GM23248 (cell line): ENCODE data around the gene CTH. TPM values are rescaled to one million over a fixed set of nuclear protein-coding genes. Genes with fewer than 3 reads are reported as not detected.
"Not testable (repeated sequence)": the region's sequence is repeated elsewhere in the genome, so short reads cannot be mapped to it uniquely, and the experiment has no call there.

Experiments
- DNase-seq: peaks from one replicate; pipeline ENCODE4 v3.0.0-alpha.2; 2015
- H2AFZ ChIP-seq: fragments of 200-600 bp; sonication (generic); 2 replicates; pipeline ENCODE4 v1.6.1; 2016; ENCODE audit warnings: antibody characterized with exemption
- H3F3A ChIP-seq: fragments of 200-600 bp; sonication (generic); 2 replicates; pipeline ENCODE4 v1.6.1; 2016; ENCODE audit warnings: mild to moderate bottlenecking, antibody characterized with exemption, mixed run types; ENCODE audit not compliant: insufficient read depth
- H3K27ac ChIP-seq: fragments of 200-600 bp; sonication (generic); 2 replicates; pipeline ENCODE4 v1.5.1; 2016; ENCODE audit warnings: mild to moderate bottlenecking
- H3K27me3 ChIP-seq: fragments of 200-600 bp; sonication (generic); replicated peaks from 2 replicates; pipeline ENCODE4 v1.6.1; 2016; ENCODE audit warnings: mild to moderate bottlenecking; ENCODE audit not compliant: insufficient read depth
- H3K36me3 ChIP-seq: fragments of 200-600 bp; sonication (generic); 2 replicates; pipeline ENCODE4 v1.6.1; 2016; ENCODE audit warnings: low read depth, mild to moderate bottlenecking
- H3K4me1 ChIP-seq: fragments of 200-600 bp; sonication (generic); 2 replicates; pipeline ENCODE4 v1.6.1; 2016; ENCODE audit warnings: mild to moderate bottlenecking; ENCODE audit not compliant: insufficient read depth
- H3K4me2 ChIP-seq: fragments of 200-600 bp; sonication (generic); one replicate; pipeline ENCODE4 v1.6.1; 2016; ENCODE audit warnings: mild to moderate bottlenecking; ENCODE audit not compliant: unreplicated experiment
- H3K4me3 ChIP-seq: fragments of 200-600 bp; sonication (generic); 2 replicates; pipeline ENCODE4 v1.5.1; 2016; ENCODE audit warnings: mild to moderate bottlenecking
- H3K79me2 ChIP-seq: fragments of 200-600 bp; sonication (generic); 2 replicates; pipeline ENCODE4 v1.6.1; 2016; ENCODE audit warnings: mild to moderate bottlenecking; ENCODE audit not compliant: insufficient read depth
- H3K9ac ChIP-seq: fragments of 200-600 bp; sonication (generic); 2 replicates; pipeline ENCODE4 v1.6.1; 2016; ENCODE audit warnings: mild to moderate bottlenecking
- H3K9me2 ChIP-seq: fragments of 200-600 bp; sonication (generic); 2 replicates; pipeline ENCODE4 v1.6.1; 2016; ENCODE audit warnings: mixed run types, mild to moderate bottlenecking, moderate library complexity; ENCODE audit not compliant: insufficient read depth
- H3K9me3 ChIP-seq: fragments of 200-600 bp; sonication (generic); one replicate; pipeline ENCODE4 v1.6.1; 2017; ENCODE audit warnings: low read depth
- H4K20me1 ChIP-seq: fragments of 200-600 bp; sonication (generic); 2 replicates; pipeline ENCODE4 v1.6.0; 2016; ENCODE audit not compliant: insufficient read depth
- EZH2 ChIP-seq: fragments of 200-600 bp; sonication (generic); IDR thresholded peaks from 2 replicates; pipeline ENCODE4 v1.6.1; 2018; ENCODE audit warnings: antibody characterized with exemption, mild to moderate bottlenecking; ENCODE audit not compliant: insufficient read depth, poor library complexity, severe bottlenecking
- EZH2phosphoT487 ChIP-seq: fragments of 200-600 bp; sonication (generic); IDR thresholded peaks from 2 replicates; pipeline ENCODE4 v1.6.1; 2018; ENCODE audit warnings: antibody characterized with exemption, moderate library complexity, mild to moderate bottlenecking, low read depth; ENCODE audit not compliant: insufficient read depth
- WGBS, 2 experiments: methylation state at CpG; one replicate each; pipeline ENCODE4 v1.1.6; 2015 to 2017; ENCODE audit warnings: low lambda C conversion rate in 2 of 2, low coverage in 1 of 2; ENCODE audit errors: missing lambda C conversion rate in 2 of 2; 5-methylcytosine and 5-hydroxymethylcytosine counted together
- in situ Hi-C: fragments of 300-500 bp; cut with MboI; formaldehyde crosslinking; loops from 2 replicates; pipeline ENCODE4 v1.15.0; 2020
- polyA plus RNA-seq: library from polyadenylated mRNA; unstranded; fragments of >200 nt; fragmentation: Nextera tagmentation; extraction: Ambion mirVana; gene quantifications from 2 replicates; pipeline ENCODE4 v1.2.1, GENCODE V29; 2016
- total RNA-seq: library from RNA; depleted of rRNA; stranded (reverse); fragments of >200 nt; shearing (Covaris generic); gene quantifications from 2 replicates; pipeline ENCODE4 v1.2.3, GENCODE V29; 2014

Gene CTH
- total and polyA plus RNA-seq, 2 experiments from 2014 or later, result 20.6 to 28.9 TPM

DNA sequence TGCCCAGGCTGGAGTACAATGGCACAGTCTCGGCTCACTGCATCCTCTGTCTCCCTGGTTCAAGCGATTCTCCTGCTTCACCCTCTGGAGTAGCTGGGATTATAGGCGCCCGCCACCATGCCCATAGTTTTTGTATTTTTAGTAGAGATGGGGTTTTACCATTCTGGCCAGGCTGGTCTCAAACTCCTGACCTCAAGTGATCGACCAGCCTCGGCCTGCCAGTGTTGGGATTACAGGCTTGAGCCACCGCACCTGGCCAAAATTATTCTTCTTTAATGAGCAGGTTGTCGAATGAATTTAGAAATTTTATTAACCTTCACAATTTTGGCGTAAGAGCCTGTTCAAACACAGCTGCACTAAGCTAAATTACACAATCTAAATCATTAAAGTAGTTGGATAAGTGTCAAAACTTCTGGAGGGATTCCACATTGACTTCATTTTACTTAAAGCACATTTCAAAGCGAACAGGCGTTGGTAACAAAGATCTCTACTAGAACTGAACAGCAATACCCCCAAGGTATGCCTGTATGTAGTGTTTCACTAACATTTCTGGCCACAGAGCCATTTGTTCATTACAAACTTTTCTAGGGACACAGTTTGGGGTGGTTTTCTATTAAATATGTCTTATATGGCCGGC, 5.2 kb upstream of the CTH start:
- no peak for TF ChIP-seq EZH2
- TF ChIP-seq EZH2phosphoT487, result no peak
- peaks cover 6% of the 10 kb centered on the region for H3F3A ChIP-seq
- H3K4me1 ChIP-seq, result peaks cover 5% of the 10 kb centered on the region; the same call in 1 of the 2 replicates
- in situ Hi-C loops, result no loop called here
- H3K27ac ChIP-seq, result no peak overlapping the region
- H3K9me2 ChIP-seq, result no peaks in the 10 kb centered on the region
- H3K27me3 ChIP-seq, result no peaks in the 10 kb centered on the region
- H4K20me1 ChIP-seq, result no peaks in the 10 kb centered on the region
- WGBS, 2 experiments, result 79 to 84% methylated on average over 12 of the region's 12 CpGs
- no peak overlapping the region for H3K4me3 ChIP-seq
- no peaks in the 10 kb centered on the region for H3K9me3 ChIP-seq
- no peak for DNase-seq
- H2AFZ ChIP-seq, result no peak overlapping the region
- H3K9ac ChIP-seq, result no peak overlapping the region
- H3K4me2 ChIP-seq, result no peak overlapping the region
- no peaks in the 10 kb centered on the region for H3K79me2 ChIP-seq
- no peaks in the 10 kb centered on the region for H3K36me3 ChIP-seq

- in situ Hi-C loops, result no loop called here
Measured at GRCh38 chr1:70409136-70409535, 1.9 kb upstream of the CTH start.

DNA sequence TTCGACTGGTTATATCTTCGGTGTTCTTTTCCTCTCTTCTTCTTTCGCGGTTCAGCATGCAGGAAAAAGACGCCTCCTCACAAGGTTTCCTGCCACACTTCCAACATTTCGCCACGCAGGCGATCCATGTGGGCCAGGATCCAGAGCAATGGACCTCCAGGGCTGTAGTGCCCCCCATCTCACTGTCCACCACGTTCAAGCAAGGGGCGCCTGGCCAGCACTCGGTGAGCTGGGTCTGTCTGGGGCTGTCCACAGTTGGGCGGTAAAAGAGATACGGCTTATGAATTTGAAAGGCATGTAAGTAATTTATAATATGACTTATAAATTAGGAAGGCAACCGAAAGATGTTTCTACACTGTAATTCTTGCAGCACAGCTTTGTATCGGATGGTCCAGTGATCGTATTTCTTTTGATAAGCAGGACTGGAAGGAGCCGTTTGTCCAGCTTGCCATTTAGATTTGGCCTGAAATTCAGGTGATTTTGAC, 334 bp downstream of the CTH start:
- Histone ChIP-seq H3K4me3 (peak overlapping the region; percentile 98), H3K79me2 (peaks cover 47% of the 10 kb centered on the region), H4K20me1 (no peaks in the 10 kb centered on the region), H3K27me3 (no peaks in the 10 kb centered on the region), H3F3A (peaks cover 16% of the 10 kb centered on the region), H3K27ac (peak overlapping the region; percentile 98), H3K4me2 (peak overlapping the region; percentile 93), H3K9me2 (no peaks in the 10 kb centered on the region), H3K36me3 (peaks cover 1% of the 10 kb centered on the region; the same call in 1 of the 2 replicates), H3K9ac (peak overlapping the region; percentile 97), H3K9me3 (no peaks in the 10 kb centered on the region), H2AFZ (peak overlapping the region; percentile 98), H3K4me1 (peaks cover 11% of the 10 kb centered on the region; the same call in 1 of the 2 replicates)
- DNase-seq, result peak; percentile 70
- TF ChIP-seq EZH2phosphoT487 (no peak), EZH2 (no peak)
- in situ Hi-C loops, result no loop called here
- 1 to 3% methylated on average over 17 of the region's 17 CpGs for WGBS, 2 experiments

More at GRCh38 chr1:70409136-70409535, 1.9 kb upstream of the CTH start:
- H3K9me2 ChIP-seq, result no peaks in the 10 kb centered on the region
- no peak overlapping the region for H3K9ac ChIP-seq
- no peaks in the 10 kb centered on the region for H3K9me3 ChIP-seq
- no peak overlapping the region for H3K27ac ChIP-seq
- H3F3A ChIP-seq, result peaks cover 16% of the 10 kb centered on the region
- H2AFZ ChIP-seq, result no peak overlapping the region
- H3K4me1 ChIP-seq, result peaks cover 11% of the 10 kb centered on the region; the same call in 1 of the 2 replicates
- H4K20me1 ChIP-seq, result no peaks in the 10 kb centered on the region
- H3K79me2 ChIP-seq, result peaks cover 27% of the 10 kb centered on the region
- DNase-seq, result no peak
- WGBS, 2 experiments, result 74 to 82% methylated on average over 2 of the region's 2 CpGs
- TF ChIP-seq EZH2, result no peak
- TF ChIP-seq EZH2phosphoT487, result no peak
- no peak overlapping the region for H3K4me2 ChIP-seq
- H3K36me3 ChIP-seq, result no peaks in the 10 kb centered on the region
- H3K27me3 ChIP-seq, result no peaks in the 10 kb centered on the region
- no peak overlapping the region for H3K4me3 ChIP-seq

GRCh38 chr1:70415882-70416281, 4.8 kb downstream of the CTH start:
- Histone ChIP-seq H3F3A (peaks cover 9% of the 10 kb centered on the region; the same call in 1 of the 2 replicates), H3K4me3 (no peak overlapping the region), H3K27ac (no peak overlapping the region), H3K9ac (no peak overlapping the region), H3K36me3 (peaks cover 23% of the 10 kb centered on the region), H3K4me2 (no peak overlapping the region), H3K9me3 (no peaks in the 10 kb centered on the region), H3K27me3 (no peaks in the 10 kb centered on the region), H3K9me2 (no peaks in the 10 kb centered on the region), H2AFZ (no peak overlapping the region), H4K20me1 (no peaks in the 10 kb centered on the region), H3K4me1 (0 out of 2 replicates have a peak, but pooled peaks cover 6% of the 10 kb centered on the region), H3K79me2 (peaks cover 54% of the 10 kb centered on the region)
- no peak for DNase-seq
- in situ Hi-C loops, result no loop called here
- TF ChIP-seq EZH2phosphoT487 (no peak), EZH2 (no peak)
- WGBS, 2 experiments, result 70 to 73% methylated on average over 4 of the region's 4 CpGs

GRCh38 chr1:70418973-70419734, 8.1 kb downstream of the CTH start:
- H3K9me2 ChIP-seq, H4K20me1 ChIP-seq, H3K9me3 ChIP-seq, H3K4me1 ChIP-seq, H3F3A ChIP-seq, H3K27me3 ChIP-seq, H3K4me2 ChIP-seq, H3K4me3 ChIP-seq, H3K27ac ChIP-seq, in situ Hi-C loops, H2AFZ ChIP-seq, DNase-seq, H3K9ac ChIP-seq: not testable (repeated sequence)
- Histone ChIP-seq H3K79me2 (peaks cover 27% of the 10 kb centered on the region), H3K36me3 (peaks cover 53% of the 10 kb centered on the region)
- 81 to 93% methylated on average over 4 of the region's 4 CpGs for WGBS, 2 experiments
